Hepatocyte (in vitro differentiated cells): Measurements from ENCODE around the gene IL1R1. TPM values are rescaled to one million over a fixed set of nuclear protein-coding genes. Genes with fewer than 3 reads are reported as not detected.

Source experiments
- DNase-seq: peaks from one replicate; pipeline ENCODE4 v3.0.0-alpha.2; 2016; ENCODE audit warnings: low spot score
- H2AFZ ChIP-seq: fragments of 200-600 bp; sonication (generic); 2 replicates; pipeline ENCODE4 v1.6.0; 2016; ENCODE audit warnings: antibody characterized with exemption, mild to moderate bottlenecking
- H3K27ac ChIP-seq: fragments of 200-600 bp; sonication (generic); 2 replicates; pipeline ENCODE4 v1.5.1; 2016; ENCODE audit warnings: mild to moderate bottlenecking
- H3K27me3 ChIP-seq: fragments of 200-600 bp; sonication (generic); 2 replicates; pipeline ENCODE4 v1.6.1; 2016
- H3K36me3 ChIP-seq: fragments of 200-600 bp; sonication (generic); replicated peaks from 2 replicates; pipeline ENCODE4 v1.5.1; 2016; ENCODE audit warnings: low read depth; ENCODE audit not compliant: insufficient read depth
- H3K4me1 ChIP-seq: fragments of 200-600 bp; sonication (generic); 2 replicates; pipeline ENCODE4 v1.5.1; 2016; ENCODE audit warnings: mild to moderate bottlenecking, moderate library complexity; ENCODE audit not compliant: insufficient read depth
- H3K4me2 ChIP-seq: fragments of 200-600 bp; sonication (generic); 2 replicates; pipeline ENCODE4 v1.6.0; 2016
- H3K4me3 ChIP-seq: fragments of 200-600 bp; sonication (generic); 2 replicates; pipeline ENCODE4 v1.5.1; 2016; ENCODE audit warnings: mild to moderate bottlenecking
- H3K79me2 ChIP-seq: fragments of 200-600 bp; sonication (generic); 2 replicates; pipeline ENCODE4 v1.6.0; 2017; ENCODE audit warnings: mild to moderate bottlenecking
- H3K9me2 ChIP-seq: fragments of 200-600 bp; sonication (generic); replicated peaks from 2 replicates; pipeline ENCODE4 v1.6.0; 2017; ENCODE audit warnings: mild to moderate bottlenecking; ENCODE audit not compliant: insufficient read depth
- H3K9me3 ChIP-seq: fragments of 200-600 bp; sonication (generic); 2 replicates; pipeline ENCODE4 v1.5.1; 2016; ENCODE audit warnings: low read depth, mild to moderate bottlenecking
- H4K20me1 ChIP-seq: fragments of 200-600 bp; sonication (generic); 2 replicates; pipeline ENCODE4 v1.6.0; 2016; ENCODE audit warnings: mild to moderate bottlenecking; ENCODE audit not compliant: insufficient read depth, poor library complexity, severe bottlenecking
- CTCF ChIP-seq: fragments of 200-600 bp; sonication (generic); IDR thresholded peaks from 2 replicates; pipeline ENCODE4 v1.5.1; 2016; ENCODE audit warnings: antibody characterized with exemption, mild to moderate bottlenecking; ENCODE audit not compliant: poor library complexity
- EZH2 ChIP-seq: fragments of 200-600 bp; sonication (generic); IDR thresholded peaks from 2 replicates; pipeline ENCODE4 v1.6.1; 2016; ENCODE audit warnings: antibody characterized with exemption, mild to moderate bottlenecking, borderline replicate concordance
- EZH2phosphoT487 ChIP-seq: fragments of 200-600 bp; sonication (generic); IDR thresholded peaks from one replicate; pipeline ENCODE4 v1.6.1; 2018; ENCODE audit warnings: antibody characterized with exemption, mild to moderate bottlenecking, low read depth, moderate library complexity; ENCODE audit not compliant: unreplicated experiment, severe bottlenecking
- WGBS: methylation state at CpG from one replicate; pipeline ENCODE4 v1.1.6; 2016; ENCODE audit warnings: low lambda C conversion rate; ENCODE audit errors: missing lambda C conversion rate; 5-methylcytosine and 5-hydroxymethylcytosine counted together
- polyA plus RNA-seq: library from polyadenylated mRNA; unstranded; fragments of >200 nt; fragmentation: Nextera tagmentation; extraction: Ambion mirVana; gene quantifications from 2 replicates; pipeline ENCODE4 v1.2.1, GENCODE V29; 2016
- total RNA-seq: library from RNA; depleted of rRNA; stranded (reverse); fragments of >200 nt; gene quantifications from 2 replicates; pipeline ENCODE4 v1.2.3, GENCODE V29; 2014

IL1R1 gene
- total and polyA plus RNA-seq, 2 experiments from 2014 or later: 49.6 to 72.8 TPM

DNA sequence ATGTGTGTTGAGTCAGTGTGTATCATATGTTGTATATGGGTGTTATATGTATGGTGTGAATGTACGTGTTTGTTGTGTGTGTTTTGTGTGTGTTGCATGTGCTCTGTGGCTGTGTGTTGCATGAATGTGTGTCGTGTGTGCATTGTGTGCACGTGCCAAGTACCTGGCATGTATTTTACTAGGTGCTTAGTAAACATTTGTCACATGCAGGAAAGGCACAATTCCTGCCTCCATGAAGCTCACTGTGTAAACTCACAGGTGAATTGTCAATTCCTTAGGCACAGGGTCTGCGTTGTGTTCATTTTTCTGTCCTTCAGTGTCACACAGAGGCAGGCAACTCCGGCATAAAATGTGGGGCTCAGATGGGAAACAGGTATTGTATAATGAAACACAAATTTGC, 22.3 kb upstream of the IL1R1 start:
- DNase-seq: no peak
- H3K79me2 ChIP-seq: peaks cover 14% of the 10 kb centered on the region
- H3K9me2 ChIP-seq: no peaks in the 10 kb centered on the region
- H3K27ac ChIP-seq: no peak overlapping the region
- H3K27me3 ChIP-seq: no peaks in the 10 kb centered on the region
- H2AFZ ChIP-seq: no peak overlapping the region
- H3K9me3 ChIP-seq: no peaks in the 10 kb centered on the region
- H4K20me1 ChIP-seq: no peaks in the 10 kb centered on the region
- TF ChIP-seq EZH2 (no peak), CTCF (no peak), EZH2phosphoT487 (no peak)
- no peaks in the 10 kb centered on the region for H3K36me3 ChIP-seq
- H3K4me2 ChIP-seq: no peak overlapping the region
- H3K4me1 ChIP-seq: peaks cover 10% of the 10 kb centered on the region
- H3K4me3 ChIP-seq: no peak overlapping the region
- 88% methylated on average over 5 of the region's 5 CpGs for WGBS

- H3K27me3 ChIP-seq: no peaks in the 10 kb centered on the region
- no peaks in the 10 kb centered on the region for H4K20me1 ChIP-seq
- H3K36me3 ChIP-seq: no peaks in the 10 kb centered on the region
- no peak overlapping the region for H3K27ac ChIP-seq
- no peaks in the 10 kb centered on the region for H3K9me3 ChIP-seq
- no peak for DNase-seq
- H3K9me2 ChIP-seq: no peaks in the 10 kb centered on the region
- peaks cover 14% of the 10 kb centered on the region for H3K79me2 ChIP-seq
- no peak overlapping the region for H3K4me2 ChIP-seq
- H3K4me3 ChIP-seq: no peak overlapping the region
- TF ChIP-seq EZH2: no peak
- TF ChIP-seq EZH2phosphoT487: no peak
- TF ChIP-seq CTCF: no peak
- WGBS: 91% methylated on average over 6 of the region's 6 CpGs
- H3K4me1 ChIP-seq: peaks cover 5% of the 10 kb centered on the region
- H2AFZ ChIP-seq: no peak overlapping the region
These were observed 21.8 kb upstream of the IL1R1 start for GRCh38 chr2:102120701-102121159.

DNA sequence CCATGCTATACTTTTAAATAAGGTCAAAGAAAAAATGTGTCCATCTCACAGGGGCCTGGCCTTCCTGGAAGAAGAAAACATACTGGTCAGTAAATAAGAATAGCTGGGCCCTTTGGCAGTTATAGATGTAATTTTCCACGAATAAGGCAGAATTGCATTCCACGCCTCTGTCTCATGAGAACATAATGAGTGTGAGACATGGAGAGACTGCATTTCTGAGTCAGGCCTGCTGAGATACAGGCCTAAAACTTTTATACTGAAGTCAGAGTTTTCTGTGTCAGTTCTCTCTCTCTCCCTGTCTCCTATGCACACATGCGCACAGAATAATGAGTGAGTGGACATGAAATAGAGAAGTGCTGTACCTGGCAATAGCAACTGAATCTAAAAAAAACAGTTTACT, 20.4 kb upstream of the IL1R1 start:
- WGBS: 74% methylated on average over 3 of the region's 3 CpGs

More for the DNA sequence above, 20.4 kb upstream of the IL1R1 start:
- Histone ChIP-seq H3K27me3 (no peaks in the 10 kb centered on the region), H2AFZ (no peak overlapping the region), H3K9me3 (no peaks in the 10 kb centered on the region), H3K27ac (peak overlapping the region; percentile 71), H4K20me1 (no peaks in the 10 kb centered on the region), H3K4me1 (peaks cover 5% of the 10 kb centered on the region), H3K4me3 (no peak overlapping the region), H3K79me2 (peaks cover 8% of the 10 kb centered on the region), H3K9me2 (no peaks in the 10 kb centered on the region), H3K36me3 (no peaks in the 10 kb centered on the region), H3K4me2 (no peak overlapping the region)
- TF ChIP-seq EZH2 (no peak), EZH2phosphoT487 (no peak), CTCF (no peak)
- DNase-seq: peak; percentile 43
